GM12892 (cell line): ENCODE data around the gene ZNF536.

Experiments used
- DNase-seq: peaks from one replicate; pipeline ENCODE4 v3.0.0; 2011; ENCODE audit not compliant: insufficient read length
- FAIRE-seq: peaks from 2 replicates; lab custom pipeline; 2011; peaks lifted over from hg19 to GRCh38; lab: Jason Lieb, UNC
- POLR2A ChIP-seq: IDR thresholded peaks from 2 replicates; pipeline ENCODE4 v1.6.1; 2011; ENCODE audit warnings: low read depth, low read length, control low read depth
- POLR2AphosphoS5 ChIP-seq: IDR thresholded peaks from 2 replicates; pipeline ENCODE4 v1.6.1; 2011; ENCODE audit warnings: low read depth, low read length, control low read depth
- TAF1 ChIP-seq: IDR thresholded peaks from 2 replicates; pipeline ENCODE4 v1.6.1; 2011; ENCODE audit warnings: low read depth, mild to moderate bottlenecking, control low read depth, low read length, borderline replicate concordance

The ZNF536 gene

DNA sequence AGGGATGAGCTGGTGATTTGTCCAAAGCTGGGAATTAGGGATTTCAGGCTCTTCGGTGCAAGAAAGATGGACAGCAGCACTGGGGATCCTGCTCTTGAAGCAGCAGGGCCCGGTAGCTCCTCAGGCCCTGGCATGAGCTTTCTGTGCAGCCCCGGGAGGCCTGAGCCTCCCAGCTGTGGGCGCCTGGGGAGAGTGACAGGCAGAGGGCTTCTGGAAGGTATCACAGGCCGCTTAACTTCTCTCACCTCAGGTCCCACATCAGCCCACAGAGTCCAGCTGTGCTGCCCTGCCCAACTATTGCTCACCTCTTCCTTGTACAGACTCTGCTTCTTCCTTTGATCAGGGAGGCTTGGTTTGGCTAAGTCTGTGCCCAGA is 14.6 kb upstream of the ZNF536 start:
- DNase-seq (no peak), FAIRE-seq (no peak)
- TF ChIP-seq POLR2AphosphoS5: no peak
- TF ChIP-seq POLR2A: no peak
- no peak for TF ChIP-seq TAF1

DNA sequence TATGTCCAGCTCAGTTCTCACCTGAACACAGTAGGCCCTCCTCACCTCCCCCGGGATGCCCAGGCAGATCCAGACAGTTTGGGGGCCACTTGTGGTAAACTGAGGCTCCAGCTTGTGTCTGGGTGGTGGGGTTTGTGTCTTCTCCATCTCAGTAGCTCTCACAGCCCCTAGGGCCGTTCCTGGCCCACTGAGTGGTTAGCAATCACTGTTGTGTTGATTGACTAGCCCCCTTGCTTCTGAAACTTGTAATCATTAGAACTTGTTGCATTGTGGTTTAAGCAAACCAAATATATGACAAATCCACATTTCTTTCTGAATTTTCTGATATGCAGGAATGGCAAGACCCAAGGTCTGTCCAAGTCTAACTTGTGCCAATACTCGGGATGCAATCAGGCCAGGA is 13.9 kb upstream of the ZNF536 start:
- TF ChIP-seq TAF1 (no peak), POLR2AphosphoS5 (no peak)
- DNase-seq (no peak), FAIRE-seq (no peak)

DNA sequence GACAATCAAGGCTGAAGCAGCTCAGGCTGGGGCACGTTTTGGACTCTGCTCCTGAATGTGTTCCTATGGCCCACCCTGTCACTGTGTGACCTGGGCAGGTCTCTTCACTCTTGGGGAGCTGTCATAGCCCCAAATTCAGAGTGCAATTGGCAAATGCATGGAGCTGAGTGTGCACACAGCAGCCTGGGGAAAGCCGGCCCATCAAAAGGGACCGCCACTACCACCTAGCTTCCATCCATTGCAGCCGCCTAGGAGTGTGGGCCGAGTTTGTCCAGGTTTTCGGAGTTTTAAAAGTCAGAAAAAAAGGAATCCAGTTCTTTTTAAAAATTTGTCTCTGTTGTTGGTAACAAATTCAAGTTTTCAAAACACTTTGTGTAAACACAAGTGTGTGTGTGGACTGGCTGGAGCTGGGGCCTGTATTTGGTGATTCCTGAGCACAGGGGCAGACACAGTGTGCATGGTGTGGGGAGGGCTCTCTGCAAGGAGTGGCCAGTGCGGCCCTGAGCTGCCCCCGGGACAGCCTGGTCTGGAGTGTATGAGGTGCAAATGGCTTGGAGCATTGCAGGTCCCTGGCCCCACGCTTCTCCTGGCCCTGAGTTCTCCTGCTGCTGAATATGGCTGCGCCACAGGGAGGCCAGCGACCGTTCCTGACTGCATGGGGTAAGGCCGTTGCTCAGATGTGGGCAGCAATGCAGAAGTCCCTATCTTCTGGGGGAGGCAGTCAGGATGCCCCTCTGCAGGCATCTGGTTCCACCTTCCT is 13.2 kb upstream of the ZNF536 start:
- FAIRE-seq (no peak), DNase-seq (no peak)
- no peak for TF ChIP-seq POLR2AphosphoS5

DNA sequence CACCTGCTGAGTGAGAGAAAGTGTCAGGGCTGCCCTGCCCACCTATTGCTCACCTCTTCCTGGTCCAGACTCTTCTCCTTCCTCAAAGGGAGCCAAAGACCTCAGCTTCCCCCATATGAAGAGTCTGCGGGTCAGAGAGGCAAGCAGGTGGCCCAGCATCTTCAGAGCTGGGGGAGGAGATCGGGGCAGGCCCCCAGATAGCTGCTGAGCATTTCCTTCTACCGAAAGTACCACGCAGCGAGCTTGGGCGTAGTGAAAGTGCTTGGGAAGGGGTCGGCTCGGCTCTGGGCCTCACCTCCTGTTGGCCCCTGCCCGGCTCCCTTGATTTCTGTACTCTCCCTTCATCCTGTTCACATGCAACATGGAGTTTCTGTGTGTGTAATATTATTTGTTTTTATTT is 12.2 kb upstream of the ZNF536 start:
- FAIRE-seq (no peak), DNase-seq (no peak)
- TF ChIP-seq POLR2AphosphoS5 (no peak), POLR2A (no peak), TAF1 (no peak)

DNA sequence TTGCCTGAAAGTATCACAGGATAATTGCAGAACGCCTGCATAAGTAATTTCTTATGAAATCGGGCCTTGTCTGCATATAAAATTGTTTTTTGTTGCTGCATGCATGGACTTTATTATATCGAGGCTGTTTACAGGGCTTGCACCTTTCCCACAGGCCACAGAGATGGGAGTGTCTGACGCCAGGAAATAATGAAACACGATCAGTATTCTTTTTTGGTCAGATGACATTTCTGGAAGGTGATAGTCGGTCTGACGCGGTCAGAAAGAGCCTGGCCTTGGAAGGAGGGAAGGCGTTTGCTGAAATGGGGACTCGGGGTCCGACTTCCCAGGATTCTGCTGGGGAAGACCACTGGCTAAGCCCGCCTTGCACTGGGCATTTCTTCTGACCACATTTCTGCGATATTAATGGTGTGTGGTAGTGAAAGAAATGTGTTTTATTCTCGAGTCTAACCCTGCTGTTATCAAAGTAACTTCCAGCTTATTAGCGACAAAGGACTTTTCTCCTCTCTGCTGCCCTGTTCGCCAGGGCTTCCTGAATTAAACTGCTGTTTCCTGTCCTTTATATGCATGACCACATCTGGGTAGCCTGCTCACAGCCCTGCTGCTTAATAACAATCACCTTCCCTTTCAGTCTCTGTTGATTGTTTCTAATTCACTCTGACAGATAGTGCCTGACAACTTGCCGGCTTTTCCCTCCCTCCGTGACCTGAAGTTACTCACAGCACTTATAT is 11.6 kb upstream of the ZNF536 start:
- TF ChIP-seq POLR2A (no peak), TAF1 (no peak), POLR2AphosphoS5 (no peak)
- no peak for DNase-seq
- FAIRE-seq: no peak

DNA sequence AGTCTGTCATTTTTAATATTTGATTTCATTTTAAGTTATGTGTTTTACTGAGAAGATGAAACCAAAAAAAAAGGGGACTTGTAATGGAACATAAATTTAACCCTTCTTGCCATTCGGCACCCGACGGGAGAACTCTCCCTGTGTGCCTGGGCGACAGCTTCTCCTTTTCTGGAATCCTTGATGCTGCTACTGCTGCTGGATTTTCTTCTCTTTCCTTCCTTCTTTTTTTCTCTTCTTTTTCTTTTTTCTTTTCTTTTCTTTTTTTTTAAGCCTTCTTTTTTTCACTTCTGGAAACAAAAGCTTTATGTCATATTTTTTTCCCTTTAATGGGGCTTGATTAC is 11.1 kb upstream of the ZNF536 start:
- DNase-seq: no peak
- no peak for FAIRE-seq
- no peak for TF ChIP-seq POLR2A
- no peak for TF ChIP-seq POLR2AphosphoS5
- no peak for TF ChIP-seq TAF1

DNA sequence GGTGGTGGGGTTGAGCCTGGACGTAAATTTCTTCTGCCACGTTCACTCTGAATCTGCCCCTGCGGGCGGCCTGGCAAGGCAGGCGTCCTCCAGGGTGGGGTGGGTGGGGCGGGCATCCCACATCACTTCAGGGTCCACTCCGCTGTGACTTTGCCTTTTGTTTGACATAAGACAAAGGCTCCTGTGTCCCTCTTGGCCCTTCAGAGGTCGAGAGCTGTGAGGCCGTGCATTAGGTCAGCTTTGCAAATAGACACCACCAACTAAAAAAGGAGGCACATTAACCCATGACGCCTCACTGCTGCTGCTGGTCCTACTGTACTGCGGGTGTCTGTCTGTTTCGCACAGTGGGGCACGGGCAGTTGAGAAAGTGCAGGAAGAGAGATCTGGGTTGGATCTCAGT is 10.5 kb upstream of the ZNF536 start:
- no peak for TF ChIP-seq TAF1
- no peak for TF ChIP-seq POLR2A
- TF ChIP-seq POLR2AphosphoS5: no peak
- FAIRE-seq: no peak
- no peak for DNase-seq

DNA sequence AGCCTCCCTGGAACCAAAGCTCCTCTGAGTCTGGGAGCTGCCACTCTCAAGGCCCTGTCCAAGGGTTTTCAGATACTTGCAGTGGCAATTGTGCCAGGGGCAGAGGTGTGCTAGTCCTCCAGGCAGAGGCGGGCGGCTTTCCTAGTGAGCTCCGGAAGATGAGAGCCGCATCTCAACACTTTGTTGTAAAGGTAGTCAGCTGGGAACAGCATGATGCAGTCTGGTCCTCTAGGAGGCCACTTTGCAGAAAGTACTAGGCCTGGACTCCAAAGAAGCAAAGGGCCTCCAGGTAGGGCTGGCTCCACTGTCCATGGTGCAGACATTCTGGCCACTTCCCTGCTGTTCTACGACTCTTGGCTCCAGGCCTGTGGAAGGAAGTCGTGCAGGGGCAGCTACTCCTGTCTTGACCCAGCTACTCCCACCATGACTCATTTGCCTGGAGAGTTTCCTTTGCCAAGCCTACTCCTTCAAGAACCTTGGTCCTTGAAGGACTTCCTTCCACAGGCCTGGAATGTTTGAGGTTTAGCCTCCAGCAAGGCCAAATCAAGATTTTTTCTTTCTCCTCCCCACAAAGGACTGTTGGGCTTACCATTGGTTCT is 9.9 kb upstream of the ZNF536 start:
- no peak for FAIRE-seq
- no peak for DNase-seq
- TF ChIP-seq POLR2AphosphoS5 (no peak), TAF1 (no peak), POLR2A (no peak)

DNA sequence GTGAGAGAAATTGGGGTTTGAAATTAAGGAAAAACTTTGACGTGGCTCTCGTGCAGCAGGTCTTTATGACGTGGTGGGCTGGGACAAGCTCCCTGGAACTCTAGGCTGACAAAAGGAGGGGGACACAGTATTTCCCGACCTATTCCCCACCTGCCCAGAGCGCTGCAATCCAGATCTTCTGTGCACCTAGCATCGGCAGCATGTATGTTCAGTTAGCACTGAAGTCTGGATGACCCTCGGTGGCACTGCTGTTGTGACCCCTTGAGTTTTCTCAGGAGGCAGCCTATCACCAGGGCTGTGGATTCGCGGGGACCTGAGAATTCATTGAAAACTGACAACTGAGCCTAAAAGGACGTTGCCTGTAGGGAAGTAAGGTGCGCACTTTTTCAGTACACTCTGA is 9.1 kb upstream of the ZNF536 start:
- no peak for FAIRE-seq
- DNase-seq: no peak
- no peak for TF ChIP-seq POLR2AphosphoS5
- TF ChIP-seq POLR2A: no peak
- no peak for TF ChIP-seq TAF1

DNA sequence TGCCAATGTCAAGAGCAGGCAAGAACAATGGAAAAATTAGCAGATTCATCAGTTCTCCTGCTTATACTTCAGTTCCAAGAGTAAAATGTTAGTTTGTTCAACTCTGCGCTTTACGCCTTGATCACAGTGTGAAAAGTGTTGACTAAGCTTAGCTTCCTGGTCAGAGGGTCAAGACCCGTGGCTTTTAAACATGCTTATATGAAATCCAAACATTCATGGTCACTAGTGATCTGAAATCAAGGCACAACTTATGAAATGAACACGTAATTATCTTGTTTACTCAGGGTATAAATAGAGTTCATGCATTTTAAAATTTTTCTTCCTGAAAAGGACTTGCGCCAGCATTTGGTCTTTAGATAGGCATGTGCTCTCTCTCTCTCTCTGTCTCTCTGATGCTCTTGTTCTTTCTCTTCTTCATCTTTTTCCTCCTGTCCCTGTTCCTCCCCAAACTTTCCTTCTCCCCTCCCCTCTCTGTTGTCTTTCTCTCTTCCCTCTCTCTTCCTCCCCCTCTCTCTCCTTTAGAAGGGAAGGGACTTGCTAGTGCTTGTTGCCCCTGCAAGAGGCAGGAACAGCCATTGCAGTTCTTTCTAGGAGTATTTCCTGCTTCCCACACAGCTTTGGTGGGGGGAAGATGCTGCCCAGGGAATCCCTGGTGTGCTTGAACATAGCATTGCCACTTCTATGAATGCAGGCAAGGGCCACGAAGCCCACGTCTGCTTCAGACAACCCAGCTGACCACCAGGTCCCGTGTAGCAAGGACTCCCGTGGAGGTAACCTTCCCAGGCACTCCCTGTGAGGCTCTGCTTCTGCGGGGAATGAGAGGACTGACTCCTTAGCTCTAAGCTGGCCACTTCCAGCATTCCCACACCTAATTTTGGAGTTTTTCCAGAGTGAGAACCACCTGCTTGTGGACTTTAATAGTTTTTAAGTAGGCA is 7.1 kb upstream of the ZNF536 start:
- no peak for DNase-seq
- FAIRE-seq: no peak
- no peak for TF ChIP-seq TAF1
- no peak for TF ChIP-seq POLR2A
- no peak for TF ChIP-seq POLR2AphosphoS5

DNA sequence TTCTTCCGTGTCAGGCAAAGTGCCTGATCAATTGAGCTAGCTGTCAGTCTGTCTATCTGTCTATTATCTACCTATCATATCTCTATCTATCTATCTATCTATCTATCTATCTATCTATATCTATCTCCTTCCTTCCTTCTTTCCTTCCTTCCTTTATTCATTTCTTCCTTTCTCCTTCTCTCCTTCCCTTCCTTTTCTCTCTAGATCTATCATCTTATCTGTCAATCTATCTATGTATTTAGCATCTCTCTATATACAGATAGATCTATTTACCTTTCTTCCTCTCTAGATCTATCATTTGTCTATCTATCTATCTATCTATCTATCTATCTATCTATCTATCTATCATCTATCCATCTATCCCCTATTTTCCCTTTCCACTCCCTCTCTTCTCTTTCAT is 5.9 kb upstream of the ZNF536 start:
- DNase-seq (no peak), FAIRE-seq (no peak)
- no peak for TF ChIP-seq TAF1
